K562 (cell line): ENCODE measurements around the gene CMIP. TPM values are rescaled to one million over a fixed set of nuclear protein-coding genes. Genes with fewer than 3 reads are reported as not detected.

Source experiments
- ARID3B ChIP-seq: fragments of 250-450 bp; sonication (Bioruptor Pico); IDR thresholded peaks from 2 replicates; pipeline ENCODE4 v1.4.0; 2020; ENCODE audit warnings: borderline replicate concordance
- C11orf30 ChIP-seq: fragments of 450-650 bp; IDR thresholded peaks from 2 replicates; pipeline ENCODE4 v1.6.1; 2016; ENCODE audit warnings: low read depth, mild to moderate bottlenecking
- FUS ChIP-seq: fragments of 200-400 bp; formaldehyde crosslinking; optimal IDR thresholded peaks from 2 replicates; pipeline ENCODE3; 2017; ENCODE audit warnings: low read depth, low read length
- HLTF ChIP-seq: fragments of 450-650 bp; IDR thresholded peaks from 2 replicates; pipeline ENCODE4 v1.6.1; 2016
- HMG20B ChIP-seq: fragments of 250-450 bp; sonication (Bioruptor Pico); IDR thresholded peaks from 2 replicates; pipeline ENCODE4 v1.5.0; 2021; ENCODE audit warnings: mild to moderate bottlenecking
- HMGN3 ChIP-seq: IDR thresholded peaks from 2 replicates; pipeline ENCODE4 v1.6.1; 2011; ENCODE audit warnings: borderline replicate concordance, low read depth, mild to moderate bottlenecking, mixed read lengths, low read length; ENCODE audit not compliant: insufficient read length; ENCODE audit errors: extremely low read depth
- KDM2B ChIP-seq: fragments of 250-450 bp; sonication (Bioruptor Pico); IDR thresholded peaks from 2 replicates; pipeline ENCODE4 v1.8.0; 2021; ENCODE audit warnings: mild to moderate bottlenecking, moderate library complexity
- LARP7 ChIP-seq: fragments of 450-650 bp; IDR thresholded peaks from 2 replicates; pipeline ENCODE4 v1.6.1; 2016
- MCM3 ChIP-seq: fragments of 450-650 bp; IDR thresholded peaks from 2 replicates; pipeline ENCODE4 v1.6.1; 2016
- PBX2 ChIP-seq, 2 experiments: IDR thresholded peaks in 1 of 2; conservative IDR thresholded peaks in 1 of 2; 2 replicates each; pipeline ENCODE4 v1.6.1; 2016; ENCODE audit warnings: low read depth in 2 of 2, mild to moderate bottlenecking in 1 of 2, missing compliant biosample characterization in 1 of 2, missing genetic modification characterization in 1 of 2, moderate library complexity in 1 of 2
- TCFL5 ChIP-seq: fragments of 250-450 bp; sonication (Bioruptor Pico); conservative IDR thresholded peaks from 2 replicates; pipeline ENCODE4 v1.6.1; 2021; ENCODE audit warnings: mild to moderate bottlenecking, moderate library complexity, matching md5 sums
- XRCC4 ChIP-seq: IDR thresholded peaks from one replicate; pipeline ENCODE4 v1.6.1; 2011; ENCODE audit not compliant: insufficient read depth, insufficient read length; ENCODE audit errors: extremely low read depth
- ZNF134 ChIP-seq: fragments of 250-450 bp; sonication (Bioruptor Pico); conservative IDR thresholded peaks from 2 replicates; pipeline ENCODE4 v1.4.0; 2020
- ZNF384 ChIP-seq: IDR thresholded peaks from 2 replicates; pipeline ENCODE4 v1.6.1; 2012; ENCODE audit warnings: low read depth, low read length, improper control_type of control experiment
- ZNF644 ChIP-seq: fragments of 200-800 bp; sonication (Bioruptor generic); IDR thresholded peaks from 2 replicates; pipeline ENCODE4 v1.6.1; 2016; ENCODE audit warnings: low read depth, missing genetic modification characterization, missing compliant biosample characterization
- polyA plus RNA-seq, 8 experiments: library from polyadenylated mRNA; depleted of rRNA in 4 of 8; stranded (reverse) in 5 of 8; unstranded in 3 of 8; fragments of >200 nt; fragmentation: Nextera tagmentation in 2 of 8; fragmentation: Illumina TruSeq in 1 of 8; extraction: Ambion mirVana in 2 of 8; extraction: Trizol in 1 of 8; gene quantifications; 2 replicates each; pipeline versions ENCODE4 v1.2.1 to v1.2.3, GENCODE V29; 2011 to 2014; ENCODE audit warnings: inconsistent platforms in 1 of 8, missing spikeins in 1 of 8
- total RNA-seq, 7 experiments: library from RNA; depleted of rRNA in 6 of 7; stranded (reverse); fragments of >200 nt in 6 of 7; fragmentation: Illumina TruSeq in 2 of 7; extraction: Trizol in 2 of 7; gene quantifications; 2 replicates each; pipeline versions ENCODE4 v1.2.1 to v1.2.3, GENCODE V29; 2011 to 2021; ENCODE audit warnings: low replicate concordance in 1 of 7
- TF ChIP-seq, protein P1 (sequence below): fragments of 450-650 bp; conservative IDR thresholded peaks from 2 replicates; pipeline ENCODE4 v1.6.1; 2016; ENCODE audit warnings: missing genetic modification characterization, low read depth, mild to moderate bottlenecking, missing compliant biosample characterization, moderate library complexity
- TF ChIP-seq, protein P2 (sequence below), 2 experiments: fragments of 450-650 bp in 1 of 2; sonication (generic) in 1 of 2; formaldehyde crosslinking; conservative IDR thresholded peaks; 2 replicates each; pipeline versions ENCODE4 v1.4.0 to v1.8.1; 2020 to 2022; ENCODE audit warnings: mild to moderate bottlenecking in 1 of 2, missing genetic modification reagents in 1 of 2
- TF ChIP-seq, protein P3 (sequence below): fragments of 450-650 bp; formaldehyde crosslinking; IDR thresholded peaks from 2 replicates; pipeline ENCODE4 v1.4.0; 2020; ENCODE audit warnings: mild to moderate bottlenecking, mixed read lengths

Gene CMIP
- total and polyA plus RNA-seq, 9 of the 15 experiments (the other 6 are each of a cell fraction or from before 2014, with no cell fraction given), result 0.94 to 82.5 (median 10.3) TPM

GRCh38 chr16:81495321-81496234, 51.0 kb downstream of the CMIP start (continued):
- TF ChIP-seq ZNF134 (CRISPR knock-in tag) (0 out of 2 replicates have a peak, but pooled peaks have one; percentile 8), PBX2 (CRISPR knock-in tag; IDR thresholded peaks at IDR 0.05; ENCODE audit: low read depth) (peak; percentile 58), PBX2 (tag; conservative IDR thresholded peaks at IDR 0.05; ENCODE audit: low read depth) (peak; percentile 96), KDM2B (0 out of 2 replicates have a peak, but pooled peaks have one; percentile 47), C11orf30 (no peak), TCFL5 (no peak), MCM3 (no peak), FUS (no peak), HLTF (0 out of 2 replicates have a peak, but pooled peaks have one; percentile 75), HMG20B (CRISPR knock-in tag) (no peak), ARID3B (CRISPR knock-in tag) (no peak), HMGN3 (peak; percentile 86), XRCC4 (no peak), ZNF644 (tag) (peak; percentile 65; the same call in 1 of the 2 replicates), LARP7 (peak; percentile 84; the same call in 1 of the 2 replicates), ZNF384 (no peak)
- TF ChIP-seq, protein P1, sequence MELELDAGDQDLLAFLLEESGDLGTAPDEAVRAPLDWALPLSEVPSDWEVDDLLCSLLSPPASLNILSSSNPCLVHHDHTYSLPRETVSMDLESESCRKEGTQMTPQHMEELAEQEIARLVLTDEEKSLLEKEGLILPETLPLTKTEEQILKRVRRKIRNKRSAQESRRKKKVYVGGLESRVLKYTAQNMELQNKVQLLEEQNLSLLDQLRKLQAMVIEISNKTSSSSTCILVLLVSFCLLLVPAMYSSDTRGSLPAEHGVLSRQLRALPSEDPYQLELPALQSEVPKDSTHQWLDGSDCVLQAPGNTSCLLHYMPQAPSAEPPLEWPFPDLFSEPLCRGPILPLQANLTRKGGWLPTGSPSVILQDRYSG (tag), result peak; percentile 35; the same call in 1 of the 2 replicates
- TF ChIP-seq, protein P2, sequence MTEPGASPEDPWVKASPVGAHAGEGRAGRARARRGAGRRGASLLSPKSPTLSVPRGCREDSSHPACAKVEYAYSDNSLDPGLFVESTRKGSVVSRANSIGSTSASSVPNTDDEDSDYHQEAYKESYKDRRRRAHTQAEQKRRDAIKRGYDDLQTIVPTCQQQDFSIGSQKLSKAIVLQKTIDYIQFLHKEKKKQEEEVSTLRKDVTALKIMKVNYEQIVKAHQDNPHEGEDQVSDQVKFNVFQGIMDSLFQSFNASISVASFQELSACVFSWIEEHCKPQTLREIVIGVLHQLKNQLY (CRISPR knock-in tag; conservative IDR thresholded peaks at IDR 0.05), result no peak
- TF ChIP-seq, protein P3, sequence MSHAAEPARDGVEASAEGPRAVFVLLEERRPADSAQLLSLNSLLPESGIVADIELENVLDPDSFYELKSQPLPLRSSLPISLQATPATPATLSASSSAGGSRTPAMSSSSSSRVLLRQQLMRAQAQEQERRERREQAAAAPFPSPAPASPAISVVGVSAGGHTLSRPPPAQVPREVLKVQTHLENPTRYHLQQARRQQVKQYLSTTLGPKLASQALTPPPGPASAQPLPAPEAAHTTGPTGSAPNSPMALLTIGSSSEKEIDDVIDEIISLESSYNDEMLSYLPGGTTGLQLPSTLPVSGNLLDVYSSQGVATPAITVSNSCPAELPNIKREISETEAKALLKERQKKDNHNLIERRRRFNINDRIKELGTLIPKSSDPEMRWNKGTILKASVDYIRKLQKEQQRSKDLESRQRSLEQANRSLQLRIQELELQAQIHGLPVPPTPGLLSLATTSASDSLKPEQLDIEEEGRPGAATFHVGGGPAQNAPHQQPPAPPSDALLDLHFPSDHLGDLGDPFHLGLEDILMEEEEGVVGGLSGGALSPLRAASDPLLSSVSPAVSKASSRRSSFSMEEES (CRISPR knock-in tag), result no peak
